Spinal cord (tissue), 10 donors: ENCODE measurements around the gene BANF1. TPM values are rescaled to one million over a fixed set of nuclear protein-coding genes. Genes with fewer than 3 reads are reported as not detected.

ENCODE experiments used
- DNase-seq, 6 donors: peaks; one replicate each; pipeline versions ENCODE4 v3.0.0 to v3.0.0-alpha.2; 2013 to 2015; ENCODE audit warnings: low spot score in 6 of 6, low read depth in 4 of 6
- H3K27ac ChIP-seq: one replicate; pipeline ENCODE4 v1.5.1; 2013; ENCODE audit warnings: low read depth, low read length, control low read depth
- H3K27me3 ChIP-seq: one replicate; pipeline ENCODE4 v1.6.1; 2013; ENCODE audit warnings: low read length; ENCODE audit not compliant: control insufficient read depth, insufficient read depth
- H3K36me3 ChIP-seq: one replicate; pipeline ENCODE4 v1.6.1; 2013; ENCODE audit warnings: low read length; ENCODE audit not compliant: control insufficient read depth, insufficient read depth
- H3K4me1 ChIP-seq: one replicate; pipeline ENCODE4 v1.6.1; 2013; ENCODE audit warnings: low read length; ENCODE audit not compliant: control insufficient read depth, insufficient read depth
- H3K4me3 ChIP-seq: one replicate; pipeline ENCODE4 v1.5.1; 2013; ENCODE audit warnings: low read depth, low read length, control low read depth
- H3K9me3 ChIP-seq: one replicate; pipeline ENCODE4 v1.6.1; 2013; ENCODE audit warnings: low read length; ENCODE audit not compliant: control insufficient read depth, insufficient read depth
- WGBS: methylation state at CpG from one replicate; pipeline ENCODE4 v1.1.5; 2013; ENCODE audit warnings: missing lambda C conversion rate; ENCODE audit not compliant: insufficient coverage; 5-methylcytosine and 5-hydroxymethylcytosine counted together
- long read RNA-seq, 4 donors: transcript quantifications; one replicate each; lab custom pipeline, GENCODE V29; 2026
- polyA plus RNA-seq, 2 donors: library from polyadenylated mRNA; unstranded; fragments of 120-200 nt; gene quantifications; one replicate each; pipeline ENCODE4 v1.2.1, GENCODE V29; 2013; ENCODE audit not compliant: insufficient read length in 2 of 2
- total RNA-seq, 2 donors: library from RNA; depleted of rRNA in 1 of 2; stranded (reverse); fragments of 120-200 nt in 1 of 2; fragments of >200 nt in 1 of 2; gene quantifications; one replicate each; pipeline versions ENCODE4 v1.2.3 to v1.2.4, GENCODE V29; 2013 to 2014
- donor health status: healthy.

BANF1 gene
- total RNA-seq, result 10 to 100 TPM; 14.3 to 45.2 TPM
- polyA plus RNA-seq, result 100 to 1,000 TPM; 264 to 280 TPM
- long read RNA-seq, donor 1, transcript BANF1-203 (2 exons, 612 nt), result minor isoform, 7 of 186 reads
- long read RNA-seq, donor 1, transcript BANF1-202 (3 exons, 946 nt), result minor isoform, 15 of 186 reads
- long read RNA-seq, donor 1, transcript BANF1-201 (3 exons, 1,155 nt), result major isoform, 135 of 186 reads
- long read RNA-seq, donor 1, partial matches to known transcripts, result 27 of 186 reads
- long read RNA-seq, donor 1, other reads (novel, unspliced or antisense), result 0 of 186 reads
- long read RNA-seq, donor 2, transcript BANF1-201 (3 exons, 1,155 nt), result major isoform, 46 of 71 reads
- long read RNA-seq, donor 2, partial matches to known transcripts, result 13 of 71 reads
- long read RNA-seq, donor 2, other reads (novel, unspliced or antisense), result 6 of 71 reads
- long read RNA-seq, donor 3, transcript BANF1-202 (3 exons, 946 nt), result minor isoform, 5 of 92 reads
- long read RNA-seq, donor 3, transcript BANF1-201 (3 exons, 1,155 nt), result major isoform, 67 of 92 reads
- long read RNA-seq, donor 3, partial matches to known transcripts, result 19 of 92 reads
- long read RNA-seq, donor 3, other reads (novel, unspliced or antisense), result 0 of 92 reads
- long read RNA-seq, donor 4, transcript BANF1-202 (3 exons, 946 nt), result minor isoform, 10 of 274 reads
- long read RNA-seq, donor 4, transcript BANF1-208 (3 exons, 1,135 nt), result minor isoform, 6 of 274 reads
- long read RNA-seq, donor 4, transcript BANF1-201 (3 exons, 1,155 nt), result major isoform, 202 of 274 reads
- long read RNA-seq, donor 4, partial matches to known transcripts, result 45 of 274 reads
- long read RNA-seq, donor 4, other reads (novel, unspliced or antisense), result 6 of 274 reads

GRCh38 chr11:66001942-66002647, at the start of gene BANF1, which contains the start of gene EIF1AD:
Gene BANF1 (plus strand): TSS chr11:66002503. CDS start chr11:66003251, 748 bp downstream.
Gene EIF1AD (minus strand): TSS chr11:66002157. CDS start chr11:66000389, 1,768 bp downstream.
- peaks cover 24% of the 10 kb centered on the region for H3K4me1 ChIP-seq
- H3K27me3 ChIP-seq, result no peaks in the 10 kb centered on the region
- peaks cover 60% of the 10 kb centered on the region for H3K36me3 ChIP-seq
- H3K4me3 ChIP-seq, result peak within 1 kb of the TSS; percentile 93
- peak within 1 kb of the TSS; percentile 99 for H3K27ac ChIP-seq
- 0% methylated on average over 54 of the region's 55 CpGs for WGBS
- H3K9me3 ChIP-seq, result no peaks in the 10 kb centered on the region
- peak; percentile 96 to 99 (median 98) for DNase-seq

DNA sequence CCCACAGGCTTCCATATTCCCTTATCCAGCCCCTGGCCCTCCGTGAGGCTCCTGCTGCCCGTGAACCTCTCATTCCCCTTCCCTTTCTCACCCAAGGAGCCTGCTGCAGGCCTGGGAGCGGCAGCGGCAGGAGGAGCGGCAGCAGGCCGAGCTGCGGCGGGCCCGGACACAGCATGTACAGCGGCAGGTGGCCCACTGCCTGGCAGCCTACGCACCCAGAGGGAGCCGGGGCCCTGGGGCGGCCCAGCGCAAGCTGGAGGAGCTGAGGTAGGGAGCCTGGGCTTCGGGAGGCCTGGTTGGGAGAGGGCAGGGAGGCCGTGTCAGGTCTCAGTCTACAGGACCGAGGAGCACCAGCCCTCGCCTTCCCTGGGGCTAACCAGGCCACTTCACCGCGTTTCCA, 48.8 kb upstream of the BANF1 start:
- no peaks in the 10 kb centered on the region for H3K27me3 ChIP-seq

GRCh38 chr11:65954771-65955170, 47.5 kb upstream of the BANF1 start:
- no peaks in the 10 kb centered on the region for H3K9me3 ChIP-seq
- no peaks in the 10 kb centered on the region for H3K27me3 ChIP-seq
- no peaks in the 10 kb centered on the region for H3K4me1 ChIP-seq
- 86% methylated on average over 2 of the region's 8 CpGs for WGBS
- no peak for DNase-seq
- no peaks in the 10 kb centered on the region for H3K36me3 ChIP-seq
- no peak overlapping the region for H3K27ac ChIP-seq
- H3K4me3 ChIP-seq, result no peak overlapping the region

More for the DNA sequence above, 48.8 kb upstream of the BANF1 start:
- WGBS, result 94% methylated on average over 13 of the region's 20 CpGs
- no peaks in the 10 kb centered on the region for H3K4me1 ChIP-seq
- H3K36me3 ChIP-seq, result no peaks in the 10 kb centered on the region
- H3K9me3 ChIP-seq, result no peaks in the 10 kb centered on the region
- no peak overlapping the region for H3K27ac ChIP-seq
- no peak for DNase-seq
- H3K4me3 ChIP-seq, result no peak overlapping the region

DNA sequence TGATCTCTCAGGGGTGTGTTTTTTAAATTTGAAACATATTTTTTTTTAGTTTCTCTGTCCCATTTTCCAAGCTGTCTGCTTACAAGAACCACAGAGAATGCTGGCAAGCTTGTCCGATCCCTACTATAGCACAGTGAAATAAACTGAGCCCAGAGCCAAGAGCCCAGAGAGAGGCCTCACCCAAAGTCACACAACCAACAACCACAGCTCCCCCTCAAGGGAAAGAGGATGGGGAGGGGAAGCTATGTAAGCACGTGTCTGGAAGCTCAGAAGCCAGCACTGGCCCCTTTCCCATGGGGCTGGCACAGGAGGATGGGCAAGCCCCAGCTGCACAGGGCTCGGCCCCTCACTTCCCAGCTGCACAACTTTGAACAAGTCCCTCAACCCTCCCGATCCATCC, 44.0 kb upstream of the BANF1 start:
- peak in 1 of 6 donors; percentile 12 for DNase-seq
- no peak overlapping the region for H3K4me3 ChIP-seq
- H3K27ac ChIP-seq, result no peak overlapping the region
- peaks cover 17% of the 10 kb centered on the region for H3K4me1 ChIP-seq
- H3K36me3 ChIP-seq, result no peaks in the 10 kb centered on the region
- no peaks in the 10 kb centered on the region for H3K9me3 ChIP-seq
- H3K27me3 ChIP-seq, result no peaks in the 10 kb centered on the region
- WGBS, result 80% methylated on average over 1 of the region's 4 CpGs

DNA sequence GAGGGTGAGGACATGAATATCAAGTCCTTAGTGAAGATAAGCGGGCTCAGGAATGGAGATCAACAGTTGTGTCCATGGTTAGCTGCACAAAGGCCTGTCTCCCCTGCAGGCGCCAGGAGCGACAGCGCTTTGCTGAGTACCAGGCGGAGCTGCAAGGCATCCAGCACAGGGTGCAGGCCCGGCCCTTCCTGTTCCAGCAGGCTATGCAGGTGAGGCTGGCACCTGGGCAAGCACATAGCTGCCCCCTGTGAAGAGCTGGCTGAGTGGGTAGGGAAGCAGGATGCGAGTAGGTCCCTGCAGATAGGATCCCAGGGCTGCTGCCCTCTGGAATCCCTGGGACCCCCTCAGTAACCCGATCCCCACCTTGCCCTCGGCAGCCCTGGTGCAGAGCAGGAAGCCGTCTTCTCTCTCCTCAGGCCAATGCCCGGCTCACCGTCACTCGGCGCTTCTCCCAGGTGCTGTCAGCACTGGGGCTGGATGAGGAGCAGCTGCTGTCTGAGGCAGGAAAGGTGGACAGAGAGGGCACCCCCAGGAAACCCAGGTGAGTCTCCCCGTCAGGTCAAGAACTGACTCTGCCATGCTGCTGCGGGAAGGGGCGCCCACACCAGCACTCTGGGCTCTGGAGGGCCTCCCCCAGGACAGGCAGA, 43.4 kb upstream of the BANF1 start:
- WGBS, result 84% methylated on average over 17 of the region's 17 CpGs
- peaks cover 3% of the 10 kb centered on the region for H3K36me3 ChIP-seq
- no peak overlapping the region for H3K4me3 ChIP-seq
- H3K27ac ChIP-seq, result no peak overlapping the region
- DNase-seq, result no peak
- peaks cover 23% of the 10 kb centered on the region for H3K4me1 ChIP-seq
- no peaks in the 10 kb centered on the region for H3K27me3 ChIP-seq
- H3K9me3 ChIP-seq, result no peaks in the 10 kb centered on the region

- H3K4me1 ChIP-seq, result peaks cover 30% of the 10 kb centered on the region
- H3K27ac ChIP-seq, result peak overlapping the region; percentile 96
- WGBS, result 45% methylated on average over 10 of the region's 16 CpGs
- H3K9me3 ChIP-seq, result no peaks in the 10 kb centered on the region
- H3K36me3 ChIP-seq, result peaks cover 23% of the 10 kb centered on the region
- no peak for DNase-seq
- no peaks in the 10 kb centered on the region for H3K27me3 ChIP-seq
- peak overlapping the region; percentile 87 for H3K4me3 ChIP-seq
These were observed 41.5 kb upstream of the BANF1 start for GRCh38 chr11:65960824-65961266.

DNA sequence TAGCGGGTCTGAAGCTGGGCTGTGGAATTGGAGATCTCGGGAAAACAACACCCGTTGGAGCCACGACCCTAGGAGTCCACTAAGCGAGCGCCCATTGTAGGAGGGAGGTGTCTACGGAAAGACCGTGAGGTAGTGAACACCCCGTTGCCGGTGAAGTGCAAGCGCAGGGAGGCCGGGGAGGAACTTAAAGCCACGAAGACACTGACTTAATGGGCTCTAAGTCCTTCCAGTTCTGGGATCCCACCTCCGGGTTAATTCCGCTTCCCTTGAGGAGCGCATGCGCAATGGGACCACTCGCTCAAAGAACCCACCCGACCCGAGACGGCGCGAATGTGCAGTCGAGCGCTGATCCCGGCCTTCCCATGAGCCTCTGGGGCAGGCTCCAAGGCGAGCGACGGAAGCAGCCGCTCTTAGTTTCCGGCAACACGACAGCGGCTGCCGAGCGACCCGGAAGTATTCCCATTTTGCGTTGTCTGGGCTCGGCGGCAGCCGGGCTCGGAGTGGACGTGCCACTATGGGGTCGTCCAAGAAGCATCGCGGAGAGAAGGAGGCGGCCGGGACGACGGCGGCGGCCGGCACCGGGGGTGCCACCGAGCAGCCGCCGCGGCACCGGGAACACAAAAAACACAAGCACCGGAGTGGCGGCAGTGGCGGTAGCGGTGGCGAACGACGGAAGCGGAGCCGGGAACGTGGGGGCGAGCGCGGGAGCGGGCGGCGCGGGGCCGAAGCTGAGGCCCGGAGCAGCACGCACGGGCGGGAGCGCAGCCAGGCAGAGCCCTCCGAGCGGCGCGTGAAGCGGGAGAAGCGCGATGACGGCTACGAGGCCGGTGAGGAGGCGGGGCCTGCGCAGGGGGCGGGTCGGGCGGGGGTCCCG, 40.8 kb upstream of the BANF1 start, which contains the start of gene SART1:
Gene SART1, plus strand, starts transcription at position 468 of the 874 bp plus-strand sequence. Its CDS starts 47 bp downstream, at position 515.
- peaks cover 30% of the 10 kb centered on the region for H3K4me1 ChIP-seq

DNA sequence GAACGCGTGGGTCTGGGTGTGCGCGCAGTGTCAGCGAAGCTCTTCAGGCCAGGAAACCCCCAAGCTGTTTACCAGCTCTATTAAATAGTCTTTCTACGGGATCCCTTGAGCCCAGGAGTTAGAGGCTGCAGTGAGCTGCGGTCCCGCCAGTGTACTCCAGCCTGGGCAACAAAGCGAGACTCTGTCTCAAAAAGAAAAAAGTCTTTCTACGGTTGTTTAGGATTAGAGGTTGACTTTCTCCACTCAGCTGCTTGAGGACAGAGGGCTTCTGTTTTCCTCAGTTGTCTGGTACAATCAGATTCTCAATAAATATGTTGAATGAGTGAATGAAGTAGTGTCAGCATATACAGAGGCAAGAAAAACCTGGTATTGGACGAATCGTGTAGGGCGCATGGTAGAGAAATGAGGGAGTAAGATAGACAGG, 40.1 kb upstream of the BANF1 start:
- H3K27me3 ChIP-seq, result no peaks in the 10 kb centered on the region
- H3K27ac ChIP-seq, result peak overlapping the region; percentile 3
- peaks cover 30% of the 10 kb centered on the region for H3K4me1 ChIP-seq
- no peaks in the 10 kb centered on the region for H3K9me3 ChIP-seq
- peaks cover 36% of the 10 kb centered on the region for H3K36me3 ChIP-seq
- peak in 3 of 6 donors; percentile 7 to 48 (median 33) for DNase-seq
- peak overlapping the region; percentile 87 for H3K4me3 ChIP-seq
- WGBS, result 12% methylated on average over 12 of the region's 13 CpGs

More for the DNA sequence above, 40.8 kb upstream of the BANF1 start, which contains the start of gene SART1:
- DNase-seq, result peak; percentile 97 to 100 (median 98)
- Histone ChIP-seq H3K27ac (peak within 1 kb of the TSS; percentile 96), H3K27me3 (no peaks in the 10 kb centered on the region), H3K4me3 (peak within 1 kb of the TSS; percentile 87), H3K36me3 (peaks cover 29% of the 10 kb centered on the region), H3K9me3 (no peaks in the 10 kb centered on the region)
- under 1% methylated on average over 97 of the region's 97 CpGs for WGBS
